Measurements from ENCODE around the gene HDAC9.

DNA sequence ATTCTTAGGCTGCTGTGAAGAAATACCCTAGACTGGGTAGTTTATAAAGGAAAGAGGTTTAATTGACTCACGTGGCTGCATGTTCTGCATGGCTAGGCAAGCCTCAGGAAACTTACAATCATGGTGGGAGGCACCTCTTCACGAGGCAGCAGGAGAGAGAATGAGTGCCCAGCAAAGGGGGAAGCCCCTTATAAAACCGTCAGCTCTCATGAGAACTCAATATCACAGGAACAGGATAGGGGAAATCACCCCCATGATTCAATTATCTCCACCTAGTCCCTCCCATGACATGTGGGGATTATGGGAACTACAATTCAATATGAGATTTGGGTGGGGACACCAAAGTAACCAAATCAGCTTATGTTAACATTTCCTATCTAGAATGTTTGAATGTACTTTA is 362.7 kb downstream of the HDAC9 start:
- TF ChIP-seq, protein P1, sequence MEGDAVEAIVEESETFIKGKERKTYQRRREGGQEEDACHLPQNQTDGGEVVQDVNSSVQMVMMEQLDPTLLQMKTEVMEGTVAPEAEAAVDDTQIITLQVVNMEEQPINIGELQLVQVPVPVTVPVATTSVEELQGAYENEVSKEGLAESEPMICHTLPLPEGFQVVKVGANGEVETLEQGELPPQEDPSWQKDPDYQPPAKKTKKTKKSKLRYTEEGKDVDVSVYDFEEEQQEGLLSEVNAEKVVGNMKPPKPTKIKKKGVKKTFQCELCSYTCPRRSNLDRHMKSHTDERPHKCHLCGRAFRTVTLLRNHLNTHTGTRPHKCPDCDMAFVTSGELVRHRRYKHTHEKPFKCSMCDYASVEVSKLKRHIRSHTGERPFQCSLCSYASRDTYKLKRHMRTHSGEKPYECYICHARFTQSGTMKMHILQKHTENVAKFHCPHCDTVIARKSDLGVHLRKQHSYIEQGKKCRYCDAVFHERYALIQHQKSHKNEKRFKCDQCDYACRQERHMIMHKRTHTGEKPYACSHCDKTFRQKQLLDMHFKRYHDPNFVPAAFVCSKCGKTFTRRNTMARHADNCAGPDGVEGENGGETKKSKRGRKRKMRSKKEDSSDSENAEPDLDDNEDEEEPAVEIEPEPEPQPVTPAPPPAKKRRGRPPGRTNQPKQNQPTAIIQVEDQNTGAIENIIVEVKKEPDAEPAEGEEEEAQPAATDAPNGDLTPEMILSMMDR (IDR thresholded peaks at IDR 0.05): no peak
- TF ChIP-seq POLR2AphosphoS5 (IDR thresholded peaks at IDR 0.05; ENCODE audit: low read depth, low read length): no peak
- TF ChIP-seq SIN3A (IDR thresholded peaks at IDR 0.05; ENCODE audit: borderline replicate concordance, insufficient read depth, low read depth, low read length): no peak
- no peak for TF ChIP-seq TCF7L2 (IDR thresholded peaks at IDR 0.05; ENCODE audit: low read depth, low read length)
- TF ChIP-seq, protein P2, sequence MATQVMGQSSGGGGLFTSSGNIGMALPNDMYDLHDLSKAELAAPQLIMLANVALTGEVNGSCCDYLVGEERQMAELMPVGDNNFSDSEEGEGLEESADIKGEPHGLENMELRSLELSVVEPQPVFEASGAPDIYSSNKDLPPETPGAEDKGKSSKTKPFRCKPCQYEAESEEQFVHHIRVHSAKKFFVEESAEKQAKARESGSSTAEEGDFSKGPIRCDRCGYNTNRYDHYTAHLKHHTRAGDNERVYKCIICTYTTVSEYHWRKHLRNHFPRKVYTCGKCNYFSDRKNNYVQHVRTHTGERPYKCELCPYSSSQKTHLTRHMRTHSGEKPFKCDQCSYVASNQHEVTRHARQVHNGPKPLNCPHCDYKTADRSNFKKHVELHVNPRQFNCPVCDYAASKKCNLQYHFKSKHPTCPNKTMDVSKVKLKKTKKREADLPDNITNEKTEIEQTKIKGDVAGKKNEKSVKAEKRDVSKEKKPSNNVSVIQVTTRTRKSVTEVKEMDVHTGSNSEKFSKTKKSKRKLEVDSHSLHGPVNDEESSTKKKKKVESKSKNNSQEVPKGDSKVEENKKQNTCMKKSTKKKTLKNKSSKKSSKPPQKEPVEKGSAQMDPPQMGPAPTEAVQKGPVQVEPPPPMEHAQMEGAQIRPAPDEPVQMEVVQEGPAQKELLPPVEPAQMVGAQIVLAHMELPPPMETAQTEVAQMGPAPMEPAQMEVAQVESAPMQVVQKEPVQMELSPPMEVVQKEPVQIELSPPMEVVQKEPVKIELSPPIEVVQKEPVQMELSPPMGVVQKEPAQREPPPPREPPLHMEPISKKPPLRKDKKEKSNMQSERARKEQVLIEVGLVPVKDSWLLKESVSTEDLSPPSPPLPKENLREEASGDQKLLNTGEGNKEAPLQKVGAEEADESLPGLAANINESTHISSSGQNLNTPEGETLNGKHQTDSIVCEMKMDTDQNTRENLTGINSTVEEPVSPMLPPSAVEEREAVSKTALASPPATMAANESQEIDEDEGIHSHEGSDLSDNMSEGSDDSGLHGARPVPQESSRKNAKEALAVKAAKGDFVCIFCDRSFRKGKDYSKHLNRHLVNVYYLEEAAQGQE (IDR thresholded peaks at IDR 0.05; ENCODE audit: insufficient read depth in 1 of 2, low read depth in 2 of 2, low read length in 1 of 2): no peak
